ENCODE measurements around the gene RPS26. TPM values are rescaled to one million over a fixed set of nuclear protein-coding genes. Genes with fewer than 3 reads are reported as not detected.

Gene RPS26
- total RNA-seq, 1 experiment from 2014 or later = 46.4 TPM

DNA sequence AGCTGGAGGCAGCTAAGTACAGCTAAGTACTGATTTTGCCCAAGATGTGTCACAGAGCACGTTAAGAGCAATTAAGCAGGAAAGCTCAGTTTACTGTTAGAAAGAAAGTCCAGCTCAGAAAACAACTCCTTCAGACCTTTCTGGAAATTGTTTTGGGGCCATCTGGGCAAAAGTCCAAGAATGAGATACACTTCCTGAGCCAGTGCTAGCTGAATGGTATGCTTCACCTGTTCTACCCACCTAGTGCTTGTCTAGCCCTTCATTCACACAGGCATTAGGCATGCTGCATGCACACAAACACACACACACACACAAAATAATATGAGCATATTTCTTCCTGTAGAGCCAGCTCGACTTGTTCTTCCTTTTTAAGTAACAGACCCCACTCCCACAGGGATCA is 27.5 kb upstream of the RPS26 start:
- ATAC-seq (no peak), DNase-seq (ENCODE audit: low read depth, low spot score) (no peak)
- intact Hi-C loops (cut with micrococcal nuclease; ENCODE audit: unreplicated experiment) = no loop called here

DNA sequence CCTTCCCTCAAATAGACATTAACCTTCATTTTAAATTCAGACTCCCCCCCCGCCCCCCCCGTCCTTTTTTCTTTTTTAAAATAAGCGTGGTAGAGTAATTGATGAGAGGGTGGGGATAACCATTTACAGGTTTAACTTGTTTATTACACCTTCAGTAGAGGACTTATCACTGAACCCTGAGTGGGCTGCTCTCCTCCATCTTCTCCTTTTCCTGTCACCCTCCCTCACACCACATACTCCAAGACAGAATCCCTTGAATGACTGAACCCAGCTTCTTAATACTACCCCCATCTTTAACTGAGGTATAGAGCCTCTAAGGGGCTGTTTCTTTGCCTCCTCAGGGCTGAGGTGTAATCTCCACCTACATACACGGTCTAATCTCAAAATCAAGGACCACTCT is 24.5 kb upstream of the RPS26 start:
- H3K27me3 ChIP-seq (ENCODE audit: control insufficient read depth, insufficient read depth, low read length) = no peaks in the 10 kb centered on the region
- H3K4me1 ChIP-seq (ENCODE audit: control insufficient read depth, insufficient read depth, low read length) = no peaks in the 10 kb centered on the region
- no peaks in the 10 kb centered on the region for H3K9me3 ChIP-seq (ENCODE audit: control insufficient read depth, insufficient read depth, low read depth, low read length)
- intact Hi-C loops (cut with micrococcal nuclease; ENCODE audit: unreplicated experiment) (no loop called here), in situ Hi-C loops (cut with HindIII; ENCODE audit: low pct_unique_long_range_greater_than_20kb, low sequenced_read_pairs) (no loop called here)
- ChIA-PET POLR2A (no interaction called here), CTCF (no interaction called here)
- no peak overlapping the region for H3K4me3 ChIP-seq (ENCODE audit: low read depth in 2 of 2, low read length in 2 of 2)
- no peak overlapping the region for H3K27ac ChIP-seq (ENCODE audit: low read length)
- ATAC-seq (no peak), DNase-seq (ENCODE audit: low read depth, low spot score) (no peak)
- H3K36me3 ChIP-seq (ENCODE audit: control insufficient read depth, insufficient read depth, low read length) = no peaks in the 10 kb centered on the region
- TF ChIP-seq SIN3A (IDR thresholded peaks at IDR 0.05; ENCODE audit: borderline replicate concordance, insufficient read depth, low read depth, low read length) = no peak
- TF ChIP-seq, protein P1, sequence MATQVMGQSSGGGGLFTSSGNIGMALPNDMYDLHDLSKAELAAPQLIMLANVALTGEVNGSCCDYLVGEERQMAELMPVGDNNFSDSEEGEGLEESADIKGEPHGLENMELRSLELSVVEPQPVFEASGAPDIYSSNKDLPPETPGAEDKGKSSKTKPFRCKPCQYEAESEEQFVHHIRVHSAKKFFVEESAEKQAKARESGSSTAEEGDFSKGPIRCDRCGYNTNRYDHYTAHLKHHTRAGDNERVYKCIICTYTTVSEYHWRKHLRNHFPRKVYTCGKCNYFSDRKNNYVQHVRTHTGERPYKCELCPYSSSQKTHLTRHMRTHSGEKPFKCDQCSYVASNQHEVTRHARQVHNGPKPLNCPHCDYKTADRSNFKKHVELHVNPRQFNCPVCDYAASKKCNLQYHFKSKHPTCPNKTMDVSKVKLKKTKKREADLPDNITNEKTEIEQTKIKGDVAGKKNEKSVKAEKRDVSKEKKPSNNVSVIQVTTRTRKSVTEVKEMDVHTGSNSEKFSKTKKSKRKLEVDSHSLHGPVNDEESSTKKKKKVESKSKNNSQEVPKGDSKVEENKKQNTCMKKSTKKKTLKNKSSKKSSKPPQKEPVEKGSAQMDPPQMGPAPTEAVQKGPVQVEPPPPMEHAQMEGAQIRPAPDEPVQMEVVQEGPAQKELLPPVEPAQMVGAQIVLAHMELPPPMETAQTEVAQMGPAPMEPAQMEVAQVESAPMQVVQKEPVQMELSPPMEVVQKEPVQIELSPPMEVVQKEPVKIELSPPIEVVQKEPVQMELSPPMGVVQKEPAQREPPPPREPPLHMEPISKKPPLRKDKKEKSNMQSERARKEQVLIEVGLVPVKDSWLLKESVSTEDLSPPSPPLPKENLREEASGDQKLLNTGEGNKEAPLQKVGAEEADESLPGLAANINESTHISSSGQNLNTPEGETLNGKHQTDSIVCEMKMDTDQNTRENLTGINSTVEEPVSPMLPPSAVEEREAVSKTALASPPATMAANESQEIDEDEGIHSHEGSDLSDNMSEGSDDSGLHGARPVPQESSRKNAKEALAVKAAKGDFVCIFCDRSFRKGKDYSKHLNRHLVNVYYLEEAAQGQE (IDR thresholded peaks at IDR 0.05; ENCODE audit: insufficient read depth in 1 of 2, low read depth in 2 of 2, low read length in 1 of 2) = no peak
- TF ChIP-seq POLR2AphosphoS5 (IDR thresholded peaks at IDR 0.05; ENCODE audit: low read depth, low read length) = no peak
- TF ChIP-seq, protein P2, sequence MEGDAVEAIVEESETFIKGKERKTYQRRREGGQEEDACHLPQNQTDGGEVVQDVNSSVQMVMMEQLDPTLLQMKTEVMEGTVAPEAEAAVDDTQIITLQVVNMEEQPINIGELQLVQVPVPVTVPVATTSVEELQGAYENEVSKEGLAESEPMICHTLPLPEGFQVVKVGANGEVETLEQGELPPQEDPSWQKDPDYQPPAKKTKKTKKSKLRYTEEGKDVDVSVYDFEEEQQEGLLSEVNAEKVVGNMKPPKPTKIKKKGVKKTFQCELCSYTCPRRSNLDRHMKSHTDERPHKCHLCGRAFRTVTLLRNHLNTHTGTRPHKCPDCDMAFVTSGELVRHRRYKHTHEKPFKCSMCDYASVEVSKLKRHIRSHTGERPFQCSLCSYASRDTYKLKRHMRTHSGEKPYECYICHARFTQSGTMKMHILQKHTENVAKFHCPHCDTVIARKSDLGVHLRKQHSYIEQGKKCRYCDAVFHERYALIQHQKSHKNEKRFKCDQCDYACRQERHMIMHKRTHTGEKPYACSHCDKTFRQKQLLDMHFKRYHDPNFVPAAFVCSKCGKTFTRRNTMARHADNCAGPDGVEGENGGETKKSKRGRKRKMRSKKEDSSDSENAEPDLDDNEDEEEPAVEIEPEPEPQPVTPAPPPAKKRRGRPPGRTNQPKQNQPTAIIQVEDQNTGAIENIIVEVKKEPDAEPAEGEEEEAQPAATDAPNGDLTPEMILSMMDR (IDR thresholded peaks at IDR 0.05) = no peak
- TF ChIP-seq TCF7L2 (IDR thresholded peaks at IDR 0.05; ENCODE audit: low read depth, low read length) = no peak
- no TSS peak for BruUV-seq (replicated peaks)

More for the DNA sequence above, 27.5 kb upstream of the RPS26 start:
- CTCF ChIA-PET = interaction anchor here (0.7 kb wide), 1 partner anchor 239 kb away, joined by 4 read pairs; no protein-coding TSS in a partner anchor
- no TSS peak for BruUV-seq (replicated peaks)
- H3K36me3 ChIP-seq (ENCODE audit: control insufficient read depth, insufficient read depth, low read length) = no peaks in the 10 kb centered on the region
- no peaks in the 10 kb centered on the region for H3K9me3 ChIP-seq (ENCODE audit: control insufficient read depth, insufficient read depth, low read depth, low read length)
- POLR2A ChIA-PET = no interaction called here
- no peaks in the 10 kb centered on the region for H3K27me3 ChIP-seq (ENCODE audit: control insufficient read depth, insufficient read depth, low read length)
- no peak overlapping the region for H3K27ac ChIP-seq (ENCODE audit: low read length)
- no peaks in the 10 kb centered on the region for H3K4me1 ChIP-seq (ENCODE audit: control insufficient read depth, insufficient read depth, low read length)
- TF ChIP-seq, protein P2 (IDR thresholded peaks at IDR 0.05) = no peak
- no peak for TF ChIP-seq TCF7L2 (IDR thresholded peaks at IDR 0.05; ENCODE audit: low read depth, low read length)
- no peak for TF ChIP-seq POLR2AphosphoS5 (IDR thresholded peaks at IDR 0.05; ENCODE audit: low read depth, low read length)
- no peak for TF ChIP-seq SIN3A (IDR thresholded peaks at IDR 0.05; ENCODE audit: borderline replicate concordance, insufficient read depth, low read depth, low read length)
- TF ChIP-seq, protein P1 (IDR thresholded peaks at IDR 0.05; ENCODE audit: insufficient read depth in 1 of 2, low read depth in 2 of 2, low read length in 1 of 2) = no peak
- no peak overlapping the region for H3K4me3 ChIP-seq (ENCODE audit: low read depth in 2 of 2, low read length in 2 of 2)
- in situ Hi-C loops (cut with HindIII; ENCODE audit: low pct_unique_long_range_greater_than_20kb, low sequenced_read_pairs) = no loop called here
